ENCODE results near the gene ERRFI1.

ERRFI1 gene

DNA sequence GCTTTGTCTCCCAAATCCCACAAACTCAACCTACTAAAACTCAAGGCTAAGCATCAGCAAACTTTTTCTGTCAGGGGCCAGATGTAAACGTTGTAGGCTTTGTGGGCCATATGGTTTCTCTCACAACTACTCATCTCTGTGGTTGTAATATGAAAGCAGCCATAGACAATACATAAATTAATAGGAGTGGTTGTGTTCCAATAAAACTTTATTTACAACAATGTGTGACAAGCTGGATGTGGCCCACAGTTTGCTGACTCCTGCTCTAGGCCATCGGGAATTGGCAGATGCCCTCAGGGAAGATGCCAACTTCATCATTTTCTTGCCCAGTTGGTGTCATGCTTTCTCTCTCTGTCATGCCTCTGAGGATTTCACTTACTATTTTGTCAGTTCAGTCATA is 17.5 kb upstream of the ERRFI1 start:
- DNase-seq = no peak

DNA sequence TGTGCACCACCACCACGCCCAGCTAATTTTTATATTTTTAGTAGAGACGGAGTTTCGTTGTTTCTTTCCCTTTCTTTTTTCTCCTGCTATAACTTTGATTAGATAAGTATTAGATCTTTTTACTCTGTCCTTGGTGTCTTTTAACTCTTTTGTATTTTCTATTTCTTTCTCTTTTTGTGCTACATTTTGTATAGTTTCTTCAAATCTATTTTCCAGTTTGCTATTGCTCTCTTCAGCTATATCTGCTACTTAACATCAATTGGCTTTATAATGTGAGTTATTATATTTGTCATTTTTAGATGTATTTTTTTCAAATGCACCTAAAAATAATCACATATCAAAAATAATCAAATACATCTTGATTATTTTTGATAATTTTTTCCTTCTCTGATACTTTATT is 16.0 kb upstream of the ERRFI1 start:
- DNase-seq = no peak

DNA sequence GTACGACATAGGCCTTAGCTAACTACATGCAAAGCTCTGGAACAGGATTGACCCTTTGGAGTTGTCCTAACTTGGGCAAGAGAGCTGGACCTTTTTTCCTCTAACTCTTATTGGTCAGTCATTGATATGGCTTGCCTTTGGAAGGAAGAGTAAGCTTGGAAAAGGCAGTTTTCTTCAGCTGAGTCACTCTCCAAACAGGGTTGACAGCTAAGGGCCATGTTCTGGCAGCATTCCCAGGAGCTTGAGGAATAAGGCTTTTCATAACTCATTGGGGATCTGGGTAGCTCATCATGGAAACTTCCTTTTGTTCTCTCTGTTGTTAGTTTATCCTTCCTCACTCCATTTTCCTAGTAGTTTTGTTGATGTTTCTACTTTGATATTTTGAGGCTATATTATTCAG is 14.5 kb upstream of the ERRFI1 start:
- no peak for DNase-seq

DNA sequence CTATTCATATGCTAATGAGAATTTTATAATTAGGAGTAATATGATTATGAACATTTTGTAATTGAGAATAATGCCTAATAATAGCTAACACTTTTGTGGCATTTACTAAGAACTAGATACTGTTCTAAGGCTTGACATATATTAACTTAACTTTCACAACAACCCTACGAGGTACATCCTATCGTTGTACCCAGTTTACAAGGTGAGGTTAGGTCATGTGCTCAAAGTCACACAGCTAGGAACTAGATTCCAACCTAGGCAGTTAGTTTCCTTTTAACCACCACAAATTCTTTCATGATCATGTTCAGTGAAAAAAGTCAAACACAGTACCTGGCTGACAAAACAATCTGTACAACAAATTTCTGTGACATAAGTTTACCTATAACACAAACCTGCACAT is 13.0 kb upstream of the ERRFI1 start:
- DNase-seq = no peak

DNA sequence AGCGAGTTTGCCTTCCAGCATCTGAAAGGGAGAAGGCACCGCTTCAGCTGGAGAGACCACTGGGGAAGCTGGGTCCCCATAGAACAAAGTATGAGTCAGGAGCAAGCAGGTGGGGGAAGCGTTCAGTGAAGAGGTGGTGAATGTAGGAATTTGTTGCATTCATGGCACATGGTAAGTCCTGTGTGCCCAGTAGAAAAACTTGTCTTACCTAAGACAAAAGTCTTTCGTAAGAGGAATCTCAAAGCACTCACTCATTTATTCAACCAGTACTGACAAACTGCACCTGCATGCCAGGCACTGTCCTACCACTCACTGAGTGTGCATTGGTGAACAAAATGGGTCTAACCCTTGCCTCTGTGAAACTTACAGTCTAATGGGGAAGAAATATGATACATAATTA is 9.2 kb upstream of the ERRFI1 start:
- no peak for DNase-seq

- no peak for DNase-seq
Measured at GRCh38 chr1:8033322-8033721, 7.2 kb upstream of the ERRFI1 start.

GRCh38 chr1:8032366-8032910 is 6.3 kb upstream of the ERRFI1 start:
- DNase-seq = no peak

DNA sequence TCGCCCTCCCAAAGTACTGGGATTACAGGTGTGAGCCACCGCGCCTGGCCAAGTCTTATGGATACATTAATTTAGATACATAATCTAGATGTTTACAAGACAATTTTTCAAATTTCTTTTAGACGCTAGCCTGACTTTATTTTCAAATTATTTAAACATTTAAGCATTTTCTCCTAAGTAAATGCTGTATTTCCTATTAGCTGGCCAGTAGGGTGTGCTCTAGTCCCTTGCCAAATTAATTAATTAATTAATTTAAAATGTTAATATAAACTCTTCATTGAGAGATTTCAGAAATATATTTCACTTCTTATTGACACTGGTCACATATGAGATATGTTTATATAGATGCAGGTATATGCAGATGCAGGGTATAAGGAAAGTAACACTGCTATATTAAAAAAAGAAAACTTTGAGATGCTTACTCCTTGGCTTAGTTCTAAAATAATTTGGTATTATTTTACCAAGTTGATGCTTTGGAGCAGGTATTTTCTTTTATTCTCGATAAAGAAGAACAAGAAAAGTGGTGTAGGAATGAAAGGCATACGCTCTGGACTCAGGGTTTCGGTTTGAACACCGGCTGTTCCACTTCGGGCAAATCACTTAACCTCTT is 5.2 kb upstream of the ERRFI1 start:
- peak; percentile 61 for DNase-seq

- no peak for DNase-seq
Measured at GRCh38 chr1:8028571-8028910, 2.4 kb upstream of the ERRFI1 start.

DNA sequence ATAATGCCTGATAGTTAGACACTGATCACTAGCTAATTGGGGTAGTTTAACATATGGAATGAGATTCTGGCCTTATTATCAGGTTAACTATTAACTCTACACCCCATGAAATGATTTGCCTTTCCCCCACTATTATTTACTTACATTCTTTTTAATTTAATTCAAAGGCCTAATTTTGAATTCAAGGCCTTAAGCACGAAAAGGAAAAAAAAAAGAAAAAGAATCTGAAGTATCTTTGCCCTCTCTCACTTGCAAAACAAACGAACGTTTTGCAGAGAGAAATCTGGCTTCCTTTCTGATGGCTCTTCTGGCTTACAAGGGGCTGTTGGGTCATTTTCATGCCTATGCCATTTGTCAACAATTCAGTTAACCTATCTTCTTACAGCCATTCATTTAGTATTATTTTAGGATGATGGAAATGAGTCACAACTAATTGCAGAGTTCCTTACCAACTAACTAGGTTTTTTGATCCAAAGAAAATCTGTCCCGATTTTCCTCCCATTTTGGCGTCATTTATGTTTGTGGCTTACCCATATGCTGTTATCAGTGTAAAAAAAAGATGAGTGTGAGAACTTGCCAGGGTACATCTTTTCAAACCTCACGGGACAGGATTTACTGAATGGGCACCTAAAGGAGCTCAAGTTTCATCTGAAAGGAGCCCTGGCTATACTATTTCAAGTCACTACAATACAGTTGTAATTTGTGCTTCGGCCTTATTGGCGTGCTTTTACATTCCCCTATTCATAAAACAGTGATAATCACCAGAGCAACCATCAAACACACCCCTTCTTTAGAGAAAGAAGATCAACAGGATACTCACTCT is 1.9 kb upstream of the ERRFI1 start:
- DNase-seq = no peak

DNA sequence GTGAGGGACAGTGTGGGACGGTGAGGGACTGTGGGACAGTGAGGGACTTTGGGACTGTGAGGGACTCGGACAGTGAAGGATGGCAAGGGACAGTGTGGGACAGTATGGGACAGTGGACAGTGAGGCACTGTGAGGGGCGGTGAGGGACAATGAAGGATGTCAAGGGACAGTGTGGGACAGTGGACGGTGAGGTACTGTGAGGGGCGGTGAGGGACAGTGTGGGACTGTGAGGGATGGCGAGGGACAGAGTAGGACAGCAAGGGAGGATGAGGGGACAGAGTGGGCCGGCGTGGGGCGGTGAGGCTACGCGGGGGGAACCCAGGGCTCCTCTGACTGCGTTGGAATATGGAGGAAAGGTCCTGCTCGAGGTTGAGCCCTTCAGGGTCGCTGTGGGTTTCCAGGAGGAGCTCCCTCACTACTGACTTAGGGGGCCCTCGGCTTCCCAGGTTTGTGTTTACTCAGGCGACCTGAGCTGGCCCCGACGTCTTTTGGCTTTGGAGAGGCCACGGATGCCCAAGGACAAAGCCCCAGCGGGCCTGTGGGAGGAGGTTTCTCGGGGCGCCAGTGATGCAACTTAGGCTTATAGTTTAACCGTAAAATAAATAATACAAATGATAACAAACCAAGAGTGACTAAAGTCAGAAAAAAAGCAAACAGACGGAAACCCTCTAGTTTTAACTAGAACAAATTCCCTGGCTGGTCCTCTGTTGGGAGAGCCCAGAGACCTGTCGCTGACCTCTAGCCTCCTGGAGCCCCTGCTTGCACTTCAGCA is 1.1 kb upstream of the ERRFI1 start:
- no peak for DNase-seq

- DNase-seq = no peak
Measured at GRCh38 chr1:8025671-8026144, 401 bp downstream of the ERRFI1 start.

- DNase-seq = no peak
Measured at GRCh38 chr1:8025061-8025670, 943 bp downstream of the ERRFI1 start.

GRCh38 chr1:8024329-8024728 is 1.8 kb downstream of the ERRFI1 start:
- DNase-seq = no peak

DNA sequence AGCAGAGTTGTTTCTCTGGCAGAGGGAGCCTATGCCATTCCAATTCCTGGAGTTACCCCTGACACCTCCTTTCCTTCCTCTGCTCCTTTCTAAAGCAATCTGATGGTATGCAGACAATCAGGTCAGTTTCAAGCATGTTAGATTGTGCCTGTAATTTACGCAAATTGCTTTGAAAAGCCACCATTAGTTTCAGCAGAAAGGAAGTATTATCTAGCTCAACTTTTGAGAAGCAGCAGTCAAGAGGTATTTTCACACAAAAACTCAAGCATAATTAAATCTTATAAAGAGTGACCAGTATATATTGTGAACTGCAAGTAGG is 2.2 kb downstream of the ERRFI1 start:
- no peak for DNase-seq

DNA sequence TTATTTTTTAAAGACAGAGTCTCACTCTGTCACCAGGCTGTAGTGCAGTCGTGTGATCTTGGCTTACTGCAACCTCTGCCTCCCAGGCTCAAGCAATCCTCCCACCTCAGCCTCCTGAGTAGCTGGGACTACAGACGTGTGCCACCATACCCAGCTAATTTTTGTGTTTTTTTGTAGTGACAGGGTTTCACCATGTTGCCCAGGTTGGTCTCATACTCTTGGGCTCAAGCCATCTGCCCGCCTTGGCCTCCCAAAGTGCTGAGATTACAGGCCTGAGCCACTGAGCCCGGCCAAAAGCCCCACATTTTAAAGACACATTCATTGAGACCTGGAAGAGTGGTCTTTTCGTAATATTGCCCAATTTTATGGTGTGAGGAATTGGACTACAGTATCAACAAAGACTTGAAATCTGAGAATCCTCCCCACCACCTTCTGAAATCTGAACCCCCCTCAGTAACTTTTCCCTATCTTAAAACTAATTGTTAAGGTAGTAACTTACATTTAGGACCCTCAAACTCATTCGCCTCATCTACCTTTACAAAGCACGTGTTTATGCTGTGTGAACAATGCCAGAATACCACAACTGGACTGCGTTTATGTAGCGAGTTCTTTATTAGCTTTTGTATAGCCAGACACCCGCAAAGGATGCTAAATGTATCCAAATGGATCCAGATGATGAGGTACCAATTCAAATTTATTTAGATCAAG is 2.7 kb downstream of the ERRFI1 start:
- no peak for DNase-seq

DNA sequence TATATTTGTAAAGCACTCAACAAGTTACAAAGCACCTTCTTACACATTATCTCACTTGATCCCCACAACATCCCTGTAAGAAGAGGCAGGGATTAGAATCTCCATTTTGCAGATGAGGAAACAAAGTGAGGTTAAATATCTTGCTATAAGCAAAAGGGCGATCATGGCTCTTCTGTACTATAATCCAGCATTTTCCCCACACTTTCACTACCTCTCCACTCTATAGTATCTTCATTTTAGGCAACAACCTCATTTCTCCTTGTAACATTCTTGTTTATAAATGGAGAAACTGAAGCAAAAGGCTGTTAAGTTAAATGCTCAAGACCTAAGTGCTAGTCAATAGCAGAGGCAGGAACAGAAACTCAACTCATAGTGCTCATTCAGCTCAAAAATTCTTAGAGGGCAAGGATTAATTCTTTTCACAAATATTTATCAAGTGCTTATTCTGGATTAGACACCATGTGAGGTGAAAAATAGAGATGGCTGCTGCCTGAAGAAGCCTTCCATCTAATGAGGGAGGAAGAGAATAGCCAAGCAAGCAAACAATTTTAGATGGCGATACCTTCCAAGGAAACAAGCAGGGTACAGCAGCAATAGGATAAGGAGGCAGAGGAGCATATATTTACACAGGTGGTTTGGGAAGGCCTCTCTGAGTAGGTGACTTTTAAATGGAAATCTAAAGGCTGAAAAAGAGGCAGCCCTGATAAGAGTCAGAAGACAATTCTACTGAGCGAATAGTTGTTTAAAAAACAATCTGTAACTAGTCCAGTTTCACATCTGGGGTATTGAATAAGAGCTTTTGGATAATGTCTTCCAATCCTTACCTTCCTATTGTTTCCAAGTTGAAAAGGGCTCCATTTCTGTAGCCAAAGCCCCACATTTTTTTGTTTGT is 3.5 kb downstream of the ERRFI1 start:
- no peak for DNase-seq

- no peak for DNase-seq
Measured at GRCh38 chr1:8021676-8022266, 4.3 kb downstream of the ERRFI1 start.

- DNase-seq = no peak
Measured at GRCh38 chr1:8020032-8020431, 6.1 kb downstream of the ERRFI1 start.

GRCh38 chr1:8019229-8019620 is 6.9 kb downstream of the ERRFI1 start:
- DNase-seq = no peak
